ENCODE measurements around the gene INSR. TPM values are rescaled to one million over a fixed set of nuclear protein-coding genes. Genes with fewer than 3 reads are reported as not detected.

The INSR gene
- total RNA-seq, 4 donors from 2014 or later, result 66.0 to 118 (median 106) TPM

- no peak for TF ChIP-seq CTCF (IDR thresholded peaks at IDR 0.05; ENCODE audit: low read depth)
These were observed 21.2 kb downstream of the INSR start for GRCh38 chr19:7272856-7273578.

GRCh38 chr19:7268705-7269098, 25.5 kb downstream of the INSR start:
- no peak for TF ChIP-seq CTCF (IDR thresholded peaks at IDR 0.05; ENCODE audit: low read depth)

GRCh38 chr19:7267792-7268704, 26.2 kb downstream of the INSR start:
- no peak for TF ChIP-seq CTCF (IDR thresholded peaks at IDR 0.05; ENCODE audit: low read depth)

GRCh38 chr19:7266832-7267231, 27.4 kb downstream of the INSR start:
- no peak for TF ChIP-seq CTCF (IDR thresholded peaks at IDR 0.05; ENCODE audit: low read depth)

DNA sequence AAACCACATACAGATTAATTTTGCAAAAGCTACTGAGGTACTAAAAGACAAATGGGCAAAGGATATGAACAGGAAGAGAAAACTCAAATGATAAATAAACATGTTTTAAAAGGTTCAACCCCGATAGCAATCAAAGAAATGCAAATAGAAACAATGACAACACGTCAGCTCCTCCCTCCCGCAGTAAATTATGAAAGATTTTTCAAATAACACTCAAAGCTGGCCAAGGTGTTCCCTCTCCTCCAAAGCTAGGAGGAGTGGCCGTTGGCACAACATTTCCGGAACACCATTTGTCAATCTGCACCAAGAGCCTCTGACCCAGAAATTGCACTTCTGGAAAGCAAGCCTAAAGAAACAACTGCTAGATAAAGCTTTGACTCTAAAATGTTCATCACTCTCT, 28.3 kb downstream of the INSR start:
- no peak for TF ChIP-seq CTCF (IDR thresholded peaks at IDR 0.05; ENCODE audit: low read depth)

DNA sequence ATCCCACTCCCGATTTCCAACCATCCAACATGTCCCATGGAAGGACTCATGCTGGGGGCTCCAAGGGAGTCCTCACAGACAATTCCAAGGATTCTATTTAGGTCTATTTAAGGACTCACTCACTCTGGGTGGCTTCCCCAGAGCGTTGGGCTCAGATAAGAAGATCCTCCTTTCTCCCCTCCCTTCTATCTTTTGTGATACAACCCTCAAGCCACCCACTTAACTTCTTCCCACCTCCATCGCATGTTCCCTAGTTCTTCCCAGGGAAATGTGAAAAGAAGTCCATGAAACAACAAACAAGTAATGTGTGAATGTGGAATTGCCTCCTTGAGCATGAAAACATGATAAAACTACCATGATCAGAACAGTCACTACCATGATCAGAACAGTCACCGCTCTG, 29.4 kb downstream of the INSR start:
- TF ChIP-seq CTCF (IDR thresholded peaks at IDR 0.05; ENCODE audit: low read depth), result no peak

DNA sequence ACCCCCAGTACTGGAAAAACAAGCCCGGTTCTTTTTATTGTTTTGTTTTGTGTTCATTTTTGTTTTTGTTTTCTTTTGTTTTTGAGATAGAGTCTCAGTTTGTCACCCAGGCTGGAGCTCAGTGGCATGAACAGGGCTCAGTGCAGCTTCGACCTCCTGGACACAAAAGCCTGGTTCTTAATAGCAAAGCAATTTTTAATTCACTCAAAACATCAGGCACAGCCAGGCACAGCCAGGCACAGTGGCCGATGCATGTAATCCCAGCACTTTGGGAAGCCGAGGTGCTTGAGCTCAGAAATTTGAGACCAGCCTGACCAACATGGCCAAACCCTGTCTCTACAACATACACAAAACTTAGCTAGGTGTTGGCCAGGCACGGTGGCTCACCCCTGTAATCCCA, 30.7 kb downstream of the INSR start:
- TF ChIP-seq CTCF (IDR thresholded peaks at IDR 0.05; ENCODE audit: low read depth), result no peak

Data from subcutaneous adipose tissue (tissue), 4 donors.